HG03066 (cell line): Measurements from ENCODE around the gene IL1RAP.
A peak's percentile ranks its signal among the peaks of the same experiment; 100 is the strongest.
"Not testable (repeated sequence)": the region's sequence is repeated elsewhere in the genome, so short reads cannot be mapped to it uniquely, and the experiment has no call there.

Source experiments
- ATAC-seq: cut with Tn5 transposase; IDR thresholded peaks from one replicate; pipeline ENCODE4 v1.9.1; 2021; ENCODE audit warnings: low read depth; ENCODE audit not compliant: unreplicated experiment

IL1RAP gene

DNA sequence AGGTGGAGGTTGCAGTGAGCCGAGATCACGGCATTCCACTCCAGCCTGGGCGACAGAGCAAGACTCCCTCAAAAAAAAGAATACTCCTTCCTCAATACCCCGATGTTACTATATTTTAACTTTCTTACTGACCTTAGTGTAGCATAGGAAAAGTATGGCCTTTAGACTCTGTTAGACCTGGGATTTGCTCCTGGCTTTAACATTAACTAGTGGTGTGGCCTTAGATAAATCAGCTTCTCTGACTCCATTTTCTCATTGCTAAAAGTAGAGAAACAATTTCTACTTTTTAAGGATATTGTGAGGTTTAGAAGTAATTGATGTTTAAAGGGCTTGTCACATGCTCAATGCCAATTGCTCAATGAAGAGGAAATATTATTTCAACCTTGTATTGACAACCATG, 7.6 kb upstream of the IL1RAP start:
- no peak for ATAC-seq

GRCh38 chr3:190512666-190513065, 1.2 kb upstream of the IL1RAP start:
- ATAC-seq = no peak

- ATAC-seq = peak; percentile 15
These were observed 698 bp downstream of the IL1RAP start for GRCh38 chr3:190514413-190515153.

GRCh38 chr3:190516416-190516815, 2.5 kb downstream of the IL1RAP start:
- ATAC-seq = no peak

DNA sequence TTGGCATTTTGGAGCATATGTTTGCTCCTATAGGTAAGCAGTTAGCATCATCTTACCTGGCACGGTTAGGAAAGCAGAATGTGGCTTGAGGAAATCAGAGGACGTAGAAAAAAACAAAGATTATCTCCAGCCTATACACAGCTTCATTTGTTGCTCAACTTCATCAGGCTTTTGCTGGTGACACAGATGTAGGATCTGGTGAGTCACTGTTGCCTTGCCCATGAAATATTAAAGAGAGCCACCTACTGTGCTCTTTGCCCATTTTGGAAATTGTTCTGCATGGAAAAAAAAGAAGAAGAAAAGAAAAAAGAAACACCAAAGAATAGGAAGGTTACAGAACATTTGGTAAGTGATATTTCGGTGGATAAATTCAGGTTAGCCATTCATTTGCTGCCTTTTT, 3.8 kb downstream of the IL1RAP start:
- no peak for ATAC-seq

GRCh38 chr3:190518531-190518930, 4.6 kb downstream of the IL1RAP start:
- not testable (repeated sequence) for ATAC-seq

DNA sequence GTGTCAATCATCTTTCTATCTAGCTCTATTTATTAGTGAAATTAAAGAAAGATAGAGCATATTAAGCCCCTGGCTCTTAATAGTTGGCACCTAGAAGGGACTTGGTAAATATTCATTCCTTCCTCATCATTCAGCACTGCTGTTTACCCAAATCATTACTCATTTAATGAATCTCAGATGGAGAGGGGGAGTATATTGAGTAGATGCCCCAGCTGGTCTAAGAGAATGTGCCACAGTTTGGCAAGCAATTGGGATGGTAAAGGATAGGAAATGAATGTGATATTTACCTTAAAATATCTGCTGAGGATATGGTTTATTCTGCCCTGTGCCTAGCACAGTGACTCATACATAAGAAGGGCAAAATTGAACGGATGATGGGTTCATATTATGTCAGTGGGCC, 6.0 kb downstream of the IL1RAP start:
- ATAC-seq = no peak

DNA sequence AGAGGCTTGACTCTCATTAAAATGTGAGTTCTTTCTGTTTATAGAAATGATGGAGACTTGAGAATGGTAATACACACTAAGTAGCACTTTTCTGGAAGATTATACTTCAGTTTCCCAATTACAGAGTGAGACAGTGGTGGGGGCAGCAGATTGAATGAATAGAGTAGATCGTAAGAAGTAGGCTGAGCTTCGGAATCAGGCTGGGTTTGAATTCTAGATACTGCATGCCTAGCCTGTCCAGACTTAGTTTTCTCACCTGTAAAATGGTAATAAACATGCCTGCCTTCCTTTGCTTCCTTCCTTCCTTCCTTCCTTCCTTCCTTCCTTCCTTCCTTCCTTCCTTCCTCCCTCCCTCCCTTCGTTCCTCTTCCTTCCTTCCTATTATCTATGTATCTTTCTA, 8.1 kb downstream of the IL1RAP start:
- ATAC-seq = no peak

GRCh38 chr3:190522621-190523222, 8.8 kb downstream of the IL1RAP start:
- ATAC-seq = no peak

GRCh38 chr3:190524942-190525341, 11.1 kb downstream of the IL1RAP start:
- ATAC-seq = no peak

DNA sequence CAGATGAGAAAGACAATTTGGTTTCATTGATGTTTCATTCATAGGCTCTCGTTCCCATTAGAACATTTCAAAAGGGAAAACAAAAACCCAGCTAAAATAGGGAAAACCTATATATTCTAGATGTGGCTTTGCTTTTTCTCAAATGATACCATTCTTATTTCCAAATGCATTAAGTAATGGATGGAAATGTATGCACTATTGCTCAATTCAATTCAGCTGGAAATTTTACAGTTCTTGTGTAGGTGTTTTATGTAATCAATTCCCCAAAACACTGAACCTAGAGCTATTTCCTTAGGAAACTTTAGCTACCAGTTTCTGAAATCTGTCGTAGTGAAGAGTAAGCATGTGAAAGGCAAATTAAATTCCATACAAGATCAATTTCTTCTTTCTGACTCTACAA, 11.7 kb downstream of the IL1RAP start:
- ATAC-seq = no peak

DNA sequence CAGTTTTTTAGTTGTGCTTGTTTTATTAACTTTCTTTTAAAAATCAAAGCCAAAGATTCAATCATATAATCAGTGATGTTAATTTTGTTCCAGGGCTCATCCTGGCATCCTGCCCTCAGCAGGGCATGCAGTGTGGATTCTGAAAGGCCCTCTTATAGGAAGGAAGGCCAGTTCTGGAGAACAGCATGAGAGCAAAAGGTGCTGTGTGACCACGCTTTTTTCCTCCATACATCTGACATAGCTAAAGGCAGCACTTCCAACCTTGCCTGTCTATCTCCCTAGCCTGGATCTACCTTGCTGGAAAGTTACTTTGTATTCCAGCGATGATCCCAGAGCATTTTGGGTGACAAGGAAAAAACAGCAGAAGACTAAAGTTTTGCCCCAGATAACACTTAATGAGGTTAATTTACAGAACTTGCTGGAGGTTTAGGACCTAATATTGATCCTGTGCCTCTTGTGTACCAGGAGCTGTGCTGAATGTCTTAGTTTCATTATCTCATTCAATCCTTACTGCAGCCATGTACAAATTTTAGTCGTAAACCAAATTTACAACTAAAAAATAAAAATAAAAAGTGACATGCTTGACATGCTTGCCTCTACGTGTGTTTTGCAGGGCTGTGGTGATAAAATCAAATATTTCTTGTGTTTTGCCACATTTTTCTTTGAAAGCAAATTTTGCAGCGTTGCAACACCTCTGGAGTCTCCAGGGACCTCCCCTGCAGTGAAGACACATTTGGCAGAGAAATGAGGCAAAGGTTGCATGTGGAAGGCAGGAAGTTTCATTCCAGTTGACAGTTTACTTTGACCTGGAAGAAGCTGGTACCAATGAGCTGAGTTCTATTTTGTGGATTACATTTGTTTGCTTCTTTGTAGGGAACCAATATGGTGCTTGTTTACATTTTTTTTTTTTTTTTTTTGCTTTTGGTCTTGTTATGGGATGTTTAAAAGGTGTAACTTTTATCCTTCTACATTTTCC, 13.2 kb downstream of the IL1RAP start:
- ATAC-seq = no peak

GRCh38 chr3:190528706-190529105, 14.8 kb downstream of the IL1RAP start:
- no peak for ATAC-seq

DNA sequence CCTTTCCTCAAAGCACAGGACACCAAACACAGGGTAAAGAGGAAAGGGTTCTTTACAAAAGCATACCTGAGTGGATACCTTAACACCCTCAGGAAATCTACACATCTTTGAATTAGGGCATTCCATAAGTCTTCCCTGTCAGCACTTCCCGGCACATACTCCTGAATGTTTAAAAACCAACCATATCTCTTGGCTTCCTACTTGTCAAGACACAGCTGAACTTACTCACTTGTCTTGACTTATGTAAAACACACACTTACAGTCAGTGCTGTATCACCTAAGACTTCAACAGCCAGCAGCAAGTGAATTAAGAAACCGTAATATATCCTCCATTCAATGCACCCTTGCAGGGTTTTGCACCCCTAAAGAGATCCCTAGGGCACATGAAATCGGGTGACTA, 17.5 kb downstream of the IL1RAP start:
- no peak for ATAC-seq

- no peak for ATAC-seq
These were observed 18.9 kb downstream of the IL1RAP start for GRCh38 chr3:190532731-190533203.

GRCh38 chr3:190533511-190534281, 19.8 kb downstream of the IL1RAP start:
- no peak for ATAC-seq

- no peak for ATAC-seq
These were observed 20.5 kb downstream of the IL1RAP start for GRCh38 chr3:190534386-190534785.

DNA sequence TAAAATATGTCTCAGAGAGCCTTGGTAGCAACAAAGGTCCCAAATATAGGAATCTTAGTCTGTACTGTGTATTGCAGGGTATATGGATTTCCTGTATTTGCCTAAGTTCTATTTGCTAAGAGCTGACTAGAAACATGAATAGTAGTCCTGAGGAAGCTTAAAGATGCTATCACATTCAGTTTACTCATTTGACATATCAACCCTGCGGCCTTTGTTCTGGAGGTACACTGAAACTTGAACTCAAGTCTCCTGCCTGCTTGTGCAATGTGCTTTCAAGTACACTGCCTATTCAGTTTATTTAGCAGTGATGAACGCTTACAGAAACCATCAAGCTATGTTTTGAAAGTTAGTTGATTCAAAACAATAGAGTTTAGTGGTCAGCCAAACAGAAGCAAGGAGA, 21.1 kb downstream of the IL1RAP start:
- ATAC-seq = no peak

DNA sequence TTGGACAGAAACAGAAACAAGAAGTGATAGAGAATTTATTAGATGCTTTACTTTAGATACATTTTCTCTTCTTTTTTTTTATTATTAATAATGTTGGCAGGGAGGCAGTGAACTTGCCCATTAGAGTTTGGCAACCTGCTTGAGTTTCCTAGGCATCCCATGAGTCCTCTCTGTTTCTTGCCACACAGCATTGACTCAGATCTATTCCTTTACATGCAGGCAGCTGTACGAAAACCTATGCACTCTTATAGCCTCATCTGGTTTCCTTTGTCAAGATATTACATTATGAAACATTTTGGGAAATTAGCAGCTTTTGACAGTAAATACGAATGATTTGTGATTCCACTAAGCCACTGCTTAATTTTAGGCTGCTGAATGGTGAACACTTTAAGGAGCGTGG, 23.3 kb downstream of the IL1RAP start:
- ATAC-seq = no peak

DNA sequence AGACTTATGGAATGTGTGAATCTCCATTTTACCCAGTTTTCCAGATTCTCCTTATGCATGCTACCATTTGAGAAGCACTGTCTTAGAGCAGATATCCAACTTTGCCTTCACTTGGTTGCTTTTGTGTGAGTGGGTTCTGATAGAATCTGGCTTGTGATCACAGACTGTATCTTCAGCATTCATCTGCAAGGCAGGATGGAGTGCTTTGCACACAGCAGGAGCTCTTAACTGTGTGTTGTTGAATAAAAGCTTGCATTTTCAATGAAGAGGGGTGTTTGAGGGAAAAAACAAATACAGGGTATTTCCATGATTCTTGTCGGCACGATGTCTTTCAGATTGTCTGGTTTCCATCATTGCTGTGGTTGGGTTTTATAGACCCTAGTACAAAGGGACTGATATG, 24.4 kb downstream of the IL1RAP start:
- no peak for ATAC-seq
